Mammary epithelial cell (primary cell): ENCODE measurements around the gene ADARB1.

Source experiments
- CTCF ChIP-seq, 2 donors: IDR thresholded peaks in 1 of 2; conservative IDR thresholded peaks in 1 of 2; 2 replicates each; pipeline ENCODE4 v1.5.1; 2011 to 2012; ENCODE audit warnings: inconsistent platforms in 2 of 2, low read length in 2 of 2, mild to moderate bottlenecking in 2 of 2, control low read depth in 1 of 2, low read depth in 1 of 2; ENCODE audit not compliant: insufficient read depth in 1 of 2; ENCODE audit errors: extremely low read depth in 1 of 2
- EZH2 ChIP-seq: IDR thresholded peaks from 2 replicates; pipeline ENCODE4 v1.6.1; 2012; ENCODE audit warnings: low read length, inconsistent platforms, borderline replicate concordance

- no peak for TF ChIP-seq CTCF (conservative IDR thresholded peaks at IDR 0.05 in 1 of 2, IDR thresholded peaks at IDR 0.05 in 1 of 2; ENCODE audit: extremely low read depth in 1 of 2, insufficient read depth in 1 of 2, low read depth in 1 of 2, low read length in 2 of 2)
- no peak for TF ChIP-seq EZH2
These were observed 68.3 kb downstream of the ADARB1 start for GRCh38 chr21:45142469-45143308.
